GM18951 (cell line): Measurements from ENCODE around the gene CREM.
"Not testable (repeated sequence)": the region's sequence is repeated elsewhere in the genome, so short reads cannot be mapped to it uniquely, and the experiment has no call there.

Source experiments
- POLR2A ChIP-seq: IDR thresholded peaks from 4 replicates; pipeline ENCODE4 v1.6.1; 2011; ENCODE audit warnings: mild to moderate bottlenecking; ENCODE audit not compliant: insufficient read length, insufficient read depth; ENCODE audit errors: extremely low read depth
- in situ Hi-C: fragments of 300-500 bp; cut with MboI; formaldehyde crosslinking; loops from one replicate; pipeline ENCODE4 v1.12.0; 2022; ENCODE audit warnings: low sequenced_read_pairs, mixed read lengths, inconsistent platforms; ENCODE audit not compliant: unreplicated experiment

Gene CREM

GRCh38 chr10:35210961-35211360 lies 84.3 kb downstream of the CREM start:
- in situ Hi-C loops, result loop anchor here (5.0 kb wide), 1 partner anchor 94 kb away; no protein-coding TSS in a partner anchor

GRCh38 chr10:35211390-35211789 lies 84.7 kb downstream of the CREM start:
- TF ChIP-seq POLR2A, result no peak
- in situ Hi-C loops, result loop anchor here (5.0 kb wide), 1 partner anchor 94 kb away; no protein-coding TSS in a partner anchor

More at GRCh38 chr10:35210961-35211360, 84.3 kb downstream of the CREM start:
- TF ChIP-seq POLR2A, result no peak

- in situ Hi-C loops, result loop anchor here (5.0 kb wide), 1 partner anchor 96 kb away; no protein-coding TSS in a partner anchor
- no peak for TF ChIP-seq POLR2A
Measured at GRCh38 chr10:35212856-35213255, 86.2 kb downstream of the CREM start.

GRCh38 chr10:35213699-35214098 lies 87.1 kb downstream of the CREM start:
- TF ChIP-seq POLR2A, result no peak
- in situ Hi-C loops, result loop anchor here (5.0 kb wide), 1 partner anchor 96 kb away; no protein-coding TSS in a partner anchor

GRCh38 chr10:35214607-35215020 lies 88.0 kb downstream of the CREM start:
- no peak for TF ChIP-seq POLR2A
- in situ Hi-C loops, result loop anchor here (5.0 kb wide), 1 partner anchor 97 kb away; no protein-coding TSS in a partner anchor

- no peak for TF ChIP-seq POLR2A
- in situ Hi-C loops, result no loop called here
Measured at GRCh38 chr10:35215107-35215506, 88.5 kb downstream of the CREM start.

GRCh38 chr10:35216303-35216905 lies 89.8 kb downstream of the CREM start:
- TF ChIP-seq POLR2A, result no peak
- in situ Hi-C loops, result no loop called here

- in situ Hi-C loops, result not testable (repeated sequence)
Measured at GRCh38 chr10:35216956-35217355, 90.3 kb downstream of the CREM start.

GRCh38 chr10:35217455-35217854 lies 90.8 kb downstream of the CREM start:
- TF ChIP-seq POLR2A, result no peak

GRCh38 chr10:35218339-35218955 lies 91.8 kb downstream of the CREM start:
- TF ChIP-seq POLR2A, result no peak
- in situ Hi-C loops, result no loop called here

More at GRCh38 chr10:35217455-35217854, 90.8 kb downstream of the CREM start:
- in situ Hi-C loops, result no loop called here

GRCh38 chr10:35219292-35219691 lies 92.6 kb downstream of the CREM start:
- in situ Hi-C loops, result no loop called here
- TF ChIP-seq POLR2A, result no peak

GRCh38 chr10:35219891-35220890 lies 93.5 kb downstream of the CREM start:
- in situ Hi-C loops, result no loop called here
- no peak for TF ChIP-seq POLR2A

GRCh38 chr10:35223016-35223415 lies 96.4 kb downstream of the CREM start:
- in situ Hi-C loops, result no loop called here
- no peak for TF ChIP-seq POLR2A
